ENCODE data around the gene NSD2.
A peak's percentile ranks its signal among the peaks of the same experiment; 100 is the strongest.

NSD2 gene

DNA sequence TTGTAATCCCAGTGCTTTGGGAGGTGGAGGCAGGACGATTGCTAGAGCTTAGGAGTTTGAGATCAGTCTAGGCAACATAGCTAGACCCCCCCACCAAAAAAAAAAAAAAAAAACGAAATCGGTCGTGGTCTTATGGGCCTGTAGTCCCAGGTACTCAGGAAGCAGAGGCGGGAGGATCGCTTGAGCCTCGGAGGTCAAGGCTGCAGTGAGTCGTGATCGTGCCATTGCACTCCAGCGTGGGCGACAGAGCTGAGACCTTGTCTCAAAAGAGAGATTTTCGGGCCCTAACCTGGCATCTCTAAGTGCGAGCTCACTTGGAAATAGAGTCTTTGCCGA is 8.3 kb upstream of the NSD2 start:
- DNase-seq (ENCODE audit: insufficient read length, low spot score), result no peak
- no peak for FAIRE-seq

DNA sequence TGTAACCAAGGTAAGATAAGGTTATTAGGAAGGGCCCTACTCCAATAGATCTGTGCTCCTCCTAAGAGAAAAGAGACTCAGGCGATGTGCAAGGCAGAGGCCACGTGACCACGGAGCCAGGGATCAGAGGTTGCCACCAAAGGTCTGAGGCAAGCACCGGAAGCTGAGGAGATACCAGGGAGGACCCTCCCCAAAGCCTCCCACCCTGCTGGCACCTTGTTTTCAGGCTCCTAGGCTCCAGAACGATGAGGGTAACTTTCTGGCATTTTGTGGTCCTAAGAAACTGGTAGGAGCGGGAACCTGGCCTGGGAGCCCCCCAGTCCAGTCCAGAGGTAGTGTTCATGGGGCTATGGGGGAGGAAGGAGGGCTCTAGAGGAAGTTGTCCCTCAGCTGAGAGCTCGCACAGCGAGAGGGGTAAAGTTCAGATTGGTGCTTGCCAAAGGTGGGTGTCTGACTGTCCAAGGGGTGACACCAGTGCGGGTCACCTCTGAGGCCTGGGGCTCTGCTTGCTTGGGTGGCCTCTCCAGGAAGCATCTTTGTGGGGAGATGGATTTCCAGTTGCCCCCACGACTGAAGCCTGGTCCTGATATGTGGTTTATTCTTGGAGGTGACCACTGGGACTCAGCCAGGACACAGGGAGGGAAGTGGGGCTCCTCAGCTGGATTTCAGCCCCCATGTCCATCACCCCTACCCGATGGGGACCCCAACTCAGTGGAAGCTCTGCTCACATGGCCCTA is 7.7 kb upstream of the NSD2 start:
- DNase-seq (ENCODE audit: insufficient read length, low spot score), result no peak
- FAIRE-seq, result no peak

DNA sequence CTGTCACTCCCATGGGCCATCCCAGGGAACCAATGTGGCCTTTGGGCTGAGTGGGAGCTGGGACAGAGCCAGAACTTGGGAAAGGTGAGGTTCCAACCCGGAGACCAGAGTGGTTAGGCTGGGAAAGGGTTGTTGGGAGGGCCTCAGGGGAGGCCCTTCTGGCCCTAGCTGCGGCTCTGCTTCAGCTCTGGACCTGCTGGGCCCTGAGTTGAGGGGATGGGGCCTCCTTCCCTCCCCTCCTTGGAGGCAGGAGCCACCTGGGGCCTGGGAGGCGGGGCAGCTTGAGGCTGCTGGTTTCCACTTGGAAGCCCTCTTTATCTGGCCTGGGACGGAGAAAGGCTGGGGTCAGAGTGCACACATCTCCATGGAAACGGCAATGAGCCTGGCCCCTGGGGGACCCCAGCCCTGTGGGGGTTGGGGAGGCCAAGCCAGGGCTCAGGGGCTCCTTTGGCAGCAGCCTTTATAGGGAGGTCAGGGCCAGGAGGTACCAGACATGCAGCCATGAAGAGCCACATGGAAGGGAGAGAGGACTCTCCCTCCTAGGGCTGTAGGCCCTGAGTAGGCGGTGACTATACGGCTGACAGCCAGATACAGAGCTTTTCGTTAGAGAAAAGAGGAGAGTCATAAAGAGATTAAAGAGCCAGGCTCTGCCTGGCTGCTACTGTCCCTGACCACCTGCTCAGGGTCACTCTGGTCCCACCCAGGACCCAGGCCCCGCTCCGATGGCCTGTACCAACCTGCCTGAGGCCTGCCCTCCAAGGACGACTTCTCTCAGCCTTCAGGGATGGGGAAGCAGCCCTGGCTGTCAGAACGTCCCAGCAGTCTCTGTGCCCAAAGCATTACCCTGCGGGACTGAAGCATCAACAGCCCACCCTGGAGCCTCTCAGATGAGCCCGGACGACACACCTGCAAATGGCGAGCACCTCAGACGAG is 6.9 kb upstream of the NSD2 start:
- no peak for DNase-seq (ENCODE audit: insufficient read length, low spot score)
- no peak for FAIRE-seq

DNA sequence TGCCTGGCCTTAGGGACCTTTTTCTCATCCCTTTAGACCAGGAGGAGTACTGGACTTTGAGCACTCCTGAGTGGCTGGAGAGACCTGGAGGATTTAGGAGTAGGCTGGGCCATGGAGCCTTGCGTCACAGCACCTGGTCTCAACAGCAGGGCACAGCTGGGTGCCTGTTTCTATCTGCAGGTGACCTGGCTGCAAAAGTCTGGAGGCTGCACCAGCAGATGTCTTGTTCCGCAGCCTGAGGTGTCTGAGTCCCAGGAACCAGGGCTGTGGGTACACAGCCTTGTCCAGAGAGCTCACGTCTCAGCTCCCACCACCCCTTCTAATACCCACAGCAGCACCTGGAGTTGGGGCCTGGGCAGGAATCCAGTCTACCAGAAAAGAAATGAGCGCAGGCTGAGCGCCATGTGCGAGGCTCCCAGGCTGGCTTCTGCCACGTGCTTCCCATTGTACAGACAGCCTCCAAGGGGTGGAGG is 5.0 kb upstream of the NSD2 start:
- no peak for FAIRE-seq
- DNase-seq (ENCODE audit: insufficient read length, low spot score), result no peak

DNA sequence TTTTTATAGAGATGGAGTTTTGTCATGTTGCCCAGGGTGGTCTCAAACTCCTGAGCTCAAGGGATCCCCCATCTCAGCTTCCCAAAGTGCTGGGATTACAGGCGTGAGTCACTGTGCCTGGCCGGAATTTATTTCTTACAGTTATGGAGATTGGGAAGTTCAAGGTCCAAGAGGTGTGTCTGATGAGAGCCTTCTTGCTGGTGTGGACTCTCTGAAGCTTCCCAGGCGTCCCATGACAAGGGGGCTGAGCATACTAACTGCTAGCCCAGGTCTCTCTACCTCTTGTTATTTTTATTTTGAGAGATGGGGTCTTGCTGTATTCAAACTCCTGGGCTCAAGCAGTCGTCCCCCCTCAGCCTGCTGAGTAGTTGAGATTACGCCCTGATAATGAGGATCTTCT is 2.9 kb upstream of the NSD2 start:
- FAIRE-seq (no peak), DNase-seq (ENCODE audit: insufficient read length, low spot score) (no peak)

DNA sequence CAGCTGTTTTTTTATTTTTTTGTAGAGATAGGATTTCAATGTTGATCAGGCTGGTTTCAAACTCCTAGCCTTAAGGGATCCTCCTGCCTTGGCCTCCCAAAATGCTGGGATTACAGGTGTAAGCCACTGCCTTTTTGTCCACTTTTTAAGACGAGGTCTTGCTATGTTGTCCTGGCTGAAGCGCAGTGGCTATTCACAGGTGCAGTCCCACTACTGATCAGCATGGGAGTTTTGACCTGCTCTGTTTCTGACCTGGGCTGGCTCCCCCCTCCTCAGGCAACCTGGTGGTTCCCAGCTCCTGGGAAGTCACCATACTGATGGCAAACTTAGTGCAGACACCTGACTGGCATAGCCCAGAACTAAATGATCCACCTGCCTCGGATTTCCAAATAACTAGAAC is 2.3 kb upstream of the NSD2 start:
- DNase-seq (ENCODE audit: insufficient read length, low spot score) (no peak), FAIRE-seq (no peak)

DNA sequence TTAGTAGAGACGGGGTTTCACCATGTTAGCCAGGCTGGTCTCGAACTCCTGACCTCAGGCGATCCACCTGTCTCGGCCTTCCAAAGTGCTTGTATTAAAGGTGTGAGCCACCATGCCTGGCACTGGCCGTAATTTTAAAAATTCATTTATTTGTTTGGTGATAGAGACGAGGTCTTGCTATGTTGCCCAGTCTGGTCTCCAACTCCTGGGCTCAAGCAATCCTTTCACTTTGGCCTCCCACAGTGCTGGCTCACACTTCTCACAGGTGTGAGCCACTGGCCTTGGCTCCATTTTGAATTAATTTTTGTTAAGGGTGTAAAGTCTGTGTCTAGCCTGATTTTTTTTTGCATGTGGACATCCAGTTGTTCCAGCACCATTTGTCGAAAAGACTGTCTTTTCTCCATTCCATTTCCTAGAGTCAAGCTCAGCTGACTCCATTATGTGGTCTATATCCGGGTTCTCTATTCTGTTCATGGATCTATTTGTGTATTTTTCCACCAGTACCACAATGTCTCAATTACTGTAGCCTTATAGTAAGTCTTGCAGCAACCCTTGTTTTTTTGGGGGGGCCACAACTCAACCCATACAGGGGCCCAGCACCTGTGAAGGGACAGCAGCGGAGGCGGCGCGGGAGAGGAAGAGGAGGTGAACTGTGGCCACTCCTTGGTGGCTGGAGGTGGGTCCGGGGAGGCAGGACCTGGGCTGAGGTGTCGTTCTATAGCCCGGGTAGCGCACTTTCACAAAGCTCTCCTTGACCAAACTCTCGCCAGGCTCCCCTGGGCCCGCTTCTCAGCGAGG is 1.5 kb upstream of the NSD2 start:
- FAIRE-seq, result no peak
- DNase-seq (ENCODE audit: insufficient read length, low spot score), result peak; percentile 42

DNA sequence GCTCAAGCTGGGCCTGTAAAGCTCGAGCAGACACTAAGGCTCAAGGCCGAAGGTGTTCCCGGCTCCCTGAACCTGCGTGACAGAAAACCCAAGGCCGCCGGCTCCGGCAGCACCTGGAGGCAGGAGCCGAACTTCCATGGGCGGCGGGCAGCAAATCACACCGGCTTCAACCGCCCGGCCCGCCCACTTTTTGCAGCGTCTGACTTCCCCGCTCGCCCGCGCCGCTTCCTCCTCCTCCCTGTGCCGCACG is 940 bp upstream of the NSD2 start:
- peak; percentile 68 for FAIRE-seq
- DNase-seq (ENCODE audit: insufficient read length, low spot score), result peak; percentile 76

DNA sequence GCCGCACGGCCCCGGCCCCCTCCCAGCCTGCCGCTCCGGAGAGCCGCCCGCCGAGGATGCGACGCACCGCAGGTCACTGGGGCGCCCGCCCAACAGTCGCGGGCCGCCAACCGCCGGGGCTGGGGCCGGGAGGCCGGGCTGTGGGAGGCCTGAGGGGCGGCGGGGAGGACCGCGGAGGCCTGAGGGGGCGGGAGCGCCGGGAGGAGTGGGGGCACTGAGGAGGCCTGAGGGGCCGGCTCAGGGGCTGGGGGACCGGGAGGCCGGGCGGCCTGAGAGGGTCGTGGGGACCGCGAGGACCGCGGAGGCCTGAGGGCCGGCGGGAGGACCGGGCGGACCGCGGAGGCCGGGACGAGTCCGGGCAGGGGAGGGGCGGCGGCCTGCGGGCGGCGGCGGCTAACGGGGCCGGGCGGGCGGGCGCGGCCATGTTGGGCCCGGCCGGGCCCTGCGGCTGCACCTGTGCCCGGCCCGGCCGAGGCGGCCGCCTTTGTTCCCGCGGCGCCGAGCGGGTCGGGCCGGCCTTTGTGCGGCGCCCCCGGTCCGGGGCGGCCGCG is 353 bp downstream of the NSD2 start:
- FAIRE-seq, result no peak
- peak; percentile 40 for DNase-seq (ENCODE audit: insufficient read length, low spot score)

DNA sequence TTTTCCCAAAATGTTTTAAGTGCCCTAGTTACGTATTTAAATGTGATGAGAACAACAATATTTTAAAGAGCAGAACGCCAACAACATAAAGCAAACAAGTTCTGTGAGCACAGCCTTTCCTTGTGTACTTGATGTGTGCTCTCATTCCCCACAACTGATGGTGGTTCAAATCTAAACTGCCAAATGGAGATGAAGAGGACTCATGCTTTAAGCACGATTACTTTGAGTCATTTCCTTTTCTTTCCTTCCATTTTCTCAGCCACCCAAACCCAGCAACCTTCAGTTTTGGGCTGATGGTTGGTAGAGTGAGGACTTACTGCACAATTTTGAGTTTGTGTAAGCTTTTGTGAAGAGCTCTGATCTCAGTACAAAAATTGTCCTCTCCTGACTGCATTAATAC is 1.7 kb downstream of the NSD2 start:
- FAIRE-seq (peak; percentile 94), DNase-seq (ENCODE audit: insufficient read length, low spot score) (peak; percentile 48)

DNA sequence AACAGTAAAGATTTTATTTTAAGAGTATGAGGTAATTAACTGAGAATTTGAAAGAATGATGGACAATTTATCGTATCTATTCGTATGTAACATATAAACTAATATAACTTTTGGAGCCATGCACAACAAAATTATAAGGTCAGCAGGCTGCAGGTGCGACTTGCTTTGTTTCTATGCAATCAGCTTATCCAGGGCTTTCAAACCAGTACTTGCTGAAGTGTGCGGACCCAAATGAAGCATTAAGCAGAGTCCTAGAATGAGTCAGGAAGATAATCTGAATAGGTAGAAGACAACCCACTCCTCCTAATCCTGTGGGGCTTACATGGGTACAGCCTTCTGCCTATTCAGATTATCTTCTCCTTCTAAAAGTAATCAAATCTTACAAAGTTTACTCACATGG is 2.1 kb downstream of the NSD2 start:
- DNase-seq (ENCODE audit: insufficient read length, low spot score) (no peak), FAIRE-seq (no peak)

DNA sequence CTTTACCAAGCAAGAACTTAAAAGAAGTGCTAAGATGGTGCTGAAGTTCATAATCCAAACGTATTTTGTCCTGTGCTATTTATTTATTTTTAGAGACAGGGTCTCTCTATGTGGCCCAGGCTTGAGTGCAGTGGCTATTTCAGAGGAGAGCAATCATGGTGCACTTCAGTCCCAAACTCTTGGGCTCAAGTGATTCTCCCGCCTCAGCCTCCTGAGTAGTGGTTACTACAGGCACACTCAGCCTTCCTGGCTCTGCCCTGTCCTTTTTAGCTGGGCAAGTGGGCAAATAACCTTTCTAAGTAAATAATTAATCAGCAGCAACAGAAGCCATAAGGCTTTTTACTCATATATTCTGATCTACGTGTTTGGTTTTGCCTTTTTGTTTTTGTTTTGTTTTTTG is 2.6 kb downstream of the NSD2 start:
- DNase-seq (ENCODE audit: insufficient read length, low spot score), result no peak
- no peak for FAIRE-seq

DNA sequence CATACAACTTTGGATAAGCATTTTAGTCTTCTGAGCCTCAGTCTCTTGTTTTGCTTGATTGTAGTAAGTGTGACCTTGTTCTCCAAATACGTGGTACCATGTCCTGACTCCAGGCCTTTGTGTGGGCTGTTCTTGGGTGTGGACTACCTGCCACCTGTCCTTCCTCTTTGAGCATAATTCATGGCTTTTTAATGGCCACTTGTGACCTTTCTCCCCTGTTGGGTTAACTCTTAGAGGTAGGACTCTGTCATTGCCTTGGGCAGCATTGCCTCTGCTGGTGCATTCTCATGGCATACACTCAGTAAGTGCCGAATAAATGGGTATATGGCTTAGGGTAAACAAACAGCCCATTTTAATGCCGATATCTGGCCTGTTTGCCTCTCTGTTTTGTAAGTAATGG is 3.0 kb downstream of the NSD2 start:
- DNase-seq (ENCODE audit: insufficient read length, low spot score), result no peak
- FAIRE-seq, result peak; percentile 40

DNA sequence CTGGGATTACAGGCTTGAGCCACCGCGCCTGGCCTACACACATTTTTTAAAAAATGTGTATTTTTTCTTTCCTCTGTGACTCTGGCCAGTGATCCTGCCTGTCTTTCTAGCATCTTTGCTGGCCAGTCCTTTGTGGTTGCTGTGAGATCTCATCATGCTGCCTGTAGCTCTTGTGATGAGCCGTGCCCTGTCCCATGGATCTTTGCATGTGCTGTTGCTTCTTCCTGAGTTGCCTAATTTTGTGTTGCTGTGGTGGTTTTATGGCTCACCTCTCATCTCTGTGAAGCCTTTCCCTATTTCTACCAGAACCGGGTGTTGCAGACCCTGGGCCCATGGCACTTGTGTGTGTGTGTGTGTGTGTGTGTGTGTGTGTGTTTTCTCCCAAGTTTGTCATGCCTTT is 8.3 kb downstream of the NSD2 start:
- no peak for FAIRE-seq
- DNase-seq (ENCODE audit: insufficient read length, low spot score), result no peak

DNA sequence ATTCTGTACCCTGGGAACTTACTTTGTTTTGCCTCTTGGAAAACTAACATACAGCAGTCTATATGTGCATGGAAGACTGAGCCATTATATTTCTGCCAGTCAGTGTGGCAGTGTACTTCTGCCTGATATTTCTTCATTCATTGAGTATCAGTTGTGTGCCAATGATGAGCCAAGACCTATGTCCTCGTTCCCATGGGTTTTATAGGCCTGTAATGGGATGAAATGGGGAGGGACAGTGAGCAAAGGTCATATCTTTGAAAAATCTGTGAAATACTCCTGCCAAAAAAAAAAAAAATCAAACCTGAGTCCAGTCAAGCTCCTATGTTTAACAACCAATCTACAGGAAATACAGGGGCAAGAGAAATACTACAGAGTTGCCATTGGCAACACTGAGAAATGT is 9.1 kb downstream of the NSD2 start:
- DNase-seq (ENCODE audit: insufficient read length, low spot score), result no peak
- FAIRE-seq, result no peak

DNA sequence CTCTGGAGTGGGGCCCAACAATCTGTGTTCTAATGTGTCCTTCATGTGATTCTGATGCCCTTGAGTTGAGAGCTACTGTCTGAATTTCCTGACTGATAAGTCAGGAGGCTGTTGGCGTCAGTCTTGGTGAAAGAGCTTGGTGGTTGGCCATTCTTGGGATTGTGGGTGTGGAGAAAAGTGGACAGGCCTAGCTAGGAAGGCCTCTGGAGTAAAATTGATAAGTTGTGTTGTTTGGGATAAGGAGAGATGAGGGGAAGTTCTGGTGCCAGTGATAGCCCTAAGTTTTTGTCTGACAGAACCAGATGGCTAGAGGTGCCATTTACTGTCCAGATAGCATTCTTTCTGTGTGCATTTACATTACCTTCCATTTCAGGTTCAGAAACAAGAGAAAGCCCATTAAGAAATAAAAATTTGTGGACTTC is 11.7 kb downstream of the NSD2 start:
- FAIRE-seq (no peak), DNase-seq (ENCODE audit: insufficient read length, low spot score) (no peak)

DNA sequence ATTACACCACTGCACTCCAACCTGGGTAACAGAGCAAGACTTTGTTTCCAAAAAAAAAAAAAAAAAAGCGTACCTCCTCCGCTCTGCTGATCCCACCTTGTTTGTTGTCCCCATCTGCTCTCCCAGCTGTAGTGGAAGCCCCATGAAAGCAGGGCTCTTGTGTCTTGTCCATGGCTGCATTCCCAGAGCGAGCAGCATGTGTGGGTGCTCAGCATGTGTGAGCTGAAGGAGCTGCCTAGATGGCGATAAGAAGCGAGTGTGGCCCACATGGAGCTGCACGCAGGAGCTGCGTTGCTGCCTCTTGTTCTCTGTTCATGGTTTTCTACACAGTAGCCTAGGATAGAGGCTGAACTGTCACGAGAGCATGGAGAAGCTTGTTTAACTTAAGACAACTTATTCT is 12.4 kb downstream of the NSD2 start:
- no peak for FAIRE-seq
- no peak for DNase-seq (ENCODE audit: insufficient read length, low spot score)

DNA sequence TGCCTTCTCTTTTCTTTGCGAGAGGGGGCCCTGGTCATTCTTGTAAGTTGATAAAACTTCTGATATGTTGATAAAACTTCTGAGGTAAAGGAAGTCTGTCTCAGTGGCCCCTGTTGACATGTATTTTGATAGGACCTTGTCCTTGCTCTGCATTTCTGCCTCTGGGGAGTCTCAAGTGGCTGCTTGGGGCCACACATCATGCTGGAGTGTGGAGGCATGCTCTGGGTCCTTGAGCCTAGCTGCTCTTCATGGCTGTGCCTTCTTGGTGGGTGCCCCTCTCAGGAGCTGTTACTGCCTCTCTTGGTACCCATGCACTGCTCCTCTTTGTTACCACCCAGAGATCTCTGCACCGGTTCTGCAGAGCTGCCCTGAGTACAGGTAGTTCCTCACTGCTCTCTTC is 14.2 kb downstream of the NSD2 start:
- no peak for DNase-seq (ENCODE audit: insufficient read length, low spot score)
- no peak for FAIRE-seq

DNA sequence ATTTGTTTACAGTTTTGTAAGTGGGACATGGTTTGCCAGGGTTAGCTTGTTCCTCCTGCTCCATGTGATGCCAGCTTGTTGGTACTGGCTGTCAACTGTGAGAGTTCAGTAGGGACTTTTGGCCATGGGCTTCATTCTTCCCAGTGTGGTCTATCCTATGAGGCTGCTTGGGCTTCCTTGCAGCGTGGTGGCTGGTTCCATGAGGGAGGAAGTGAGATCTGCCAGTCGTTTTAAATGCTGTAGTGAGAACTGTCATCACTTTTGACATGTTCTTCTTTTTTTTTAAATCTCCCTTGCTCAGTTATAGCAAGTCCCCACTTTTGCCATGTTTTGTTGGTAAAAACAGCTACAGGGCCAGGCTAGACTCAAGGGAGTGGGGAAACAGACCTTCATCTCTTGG is 15.9 kb downstream of the NSD2 start:
- FAIRE-seq (no peak), DNase-seq (ENCODE audit: insufficient read length, low spot score) (no peak)

DNA sequence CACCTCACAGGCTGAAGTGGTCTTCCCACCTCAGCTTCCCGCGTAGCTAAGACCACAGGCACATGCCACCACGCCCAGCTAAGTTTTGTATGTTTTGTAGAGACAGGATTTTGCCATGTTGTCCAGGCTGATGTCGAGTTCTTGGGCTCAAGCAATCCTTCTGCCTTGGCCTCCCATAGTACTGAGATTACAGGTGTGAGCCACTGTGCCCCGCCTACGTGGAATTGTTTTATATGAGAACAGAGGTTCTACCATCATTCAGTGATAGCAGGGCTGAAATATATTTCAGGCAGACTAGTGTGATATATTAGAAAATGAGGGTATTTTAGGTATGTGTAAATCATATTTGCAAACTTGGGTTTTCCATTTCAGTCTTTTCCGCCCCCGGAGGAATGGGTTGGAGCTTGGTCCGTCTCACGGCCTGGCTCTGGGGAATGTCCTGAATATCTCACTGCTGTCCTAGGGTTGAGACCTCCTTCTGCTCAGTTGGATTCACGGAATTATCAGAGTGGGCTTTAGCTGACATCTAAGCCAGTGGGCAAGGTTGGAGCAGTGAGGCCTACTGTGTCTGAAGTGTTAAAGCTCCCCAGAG is 19.9 kb downstream of the NSD2 start:
- DNase-seq (ENCODE audit: insufficient read length, low spot score) (no peak), FAIRE-seq (no peak)
